ENCODE data around the gene HFE. TPM values are rescaled to one million over a fixed set of nuclear protein-coding genes. Genes with fewer than 3 reads are reported as not detected.

HFE gene
- total RNA-seq, 1 experiment from 2014 or later: not detected

DNA sequence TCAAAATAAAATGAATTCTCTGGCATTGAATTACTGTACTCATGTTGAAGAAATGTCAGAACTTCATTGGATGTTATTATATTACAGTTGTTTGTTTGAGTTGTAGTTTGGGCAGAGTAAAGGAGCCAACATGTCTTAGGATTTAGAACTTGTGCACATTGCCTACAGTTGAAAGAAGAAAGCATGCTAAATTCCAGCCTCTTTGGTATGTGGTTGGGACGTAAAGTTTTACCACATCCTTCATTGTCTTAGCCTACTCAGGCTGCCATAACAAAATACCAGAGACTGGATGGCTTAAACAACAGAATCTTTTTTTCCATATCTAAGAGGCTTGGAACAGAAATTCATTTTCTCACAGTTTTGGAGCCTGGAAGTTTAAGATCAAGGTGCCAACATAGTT, 42.4 kb downstream of the HFE start:
- Histone ChIP-seq H3K9me2 (replicated peaks; ENCODE audit: low read length) (no peaks in the 10 kb centered on the region), H3K27me3 (ENCODE audit: low read length) (no peaks in the 10 kb centered on the region), H2AFZ (ENCODE audit: low read length) (no peak overlapping the region), H3K9ac (ENCODE audit: low read length) (no peak overlapping the region), H3K27ac (ENCODE audit: low read length) (no peak overlapping the region), H3K4me3 (ENCODE audit: low read length) (no peak overlapping the region), H3K36me3 (ENCODE audit: low read depth, low read length) (peaks cover 32% of the 10 kb centered on the region), H3K4me1 (ENCODE audit: insufficient read depth, low read length) (peaks cover 15% of the 10 kb centered on the region), H3K79me2 (ENCODE audit: low read length) (peaks cover 74% of the 10 kb centered on the region), H4K20me1 (ENCODE audit: low read length) (peaks cover 51% of the 10 kb centered on the region), H3K9me3 (ENCODE audit: low read length) (no peaks in the 10 kb centered on the region), H3F3A (ENCODE audit: low read length, unreplicated experiment) (no peaks in the 10 kb centered on the region), H3K4me2 (ENCODE audit: low read length) (no peak overlapping the region)
- no peak for TF ChIP-seq EZH2 (IDR thresholded peaks at IDR 0.05; ENCODE audit: low read length, unreplicated experiment)
- TF ChIP-seq CTCF (conservative IDR thresholded peaks at IDR 0.05; ENCODE audit: low read depth, low read length): no peak
- TF ChIP-seq EZH2phosphoT487 (IDR thresholded peaks at IDR 0.05; ENCODE audit: borderline replicate concordance, low read length): no peak
- DNase-seq: no peak
- POLR2A ChIA-PET (ENCODE audit: unreplicated experiment): no interaction called here
- intact Hi-C loops (cut with micrococcal nuclease): loop anchor here (10.0 kb wide), 1 partner anchor 1705 kb away; a partner anchor contains a TSS
- CTCF ChIA-PET: no interaction called here
- ATAC-seq: no peak
- no TSS peak for BruUV-seq (replicated peaks)

DNA sequence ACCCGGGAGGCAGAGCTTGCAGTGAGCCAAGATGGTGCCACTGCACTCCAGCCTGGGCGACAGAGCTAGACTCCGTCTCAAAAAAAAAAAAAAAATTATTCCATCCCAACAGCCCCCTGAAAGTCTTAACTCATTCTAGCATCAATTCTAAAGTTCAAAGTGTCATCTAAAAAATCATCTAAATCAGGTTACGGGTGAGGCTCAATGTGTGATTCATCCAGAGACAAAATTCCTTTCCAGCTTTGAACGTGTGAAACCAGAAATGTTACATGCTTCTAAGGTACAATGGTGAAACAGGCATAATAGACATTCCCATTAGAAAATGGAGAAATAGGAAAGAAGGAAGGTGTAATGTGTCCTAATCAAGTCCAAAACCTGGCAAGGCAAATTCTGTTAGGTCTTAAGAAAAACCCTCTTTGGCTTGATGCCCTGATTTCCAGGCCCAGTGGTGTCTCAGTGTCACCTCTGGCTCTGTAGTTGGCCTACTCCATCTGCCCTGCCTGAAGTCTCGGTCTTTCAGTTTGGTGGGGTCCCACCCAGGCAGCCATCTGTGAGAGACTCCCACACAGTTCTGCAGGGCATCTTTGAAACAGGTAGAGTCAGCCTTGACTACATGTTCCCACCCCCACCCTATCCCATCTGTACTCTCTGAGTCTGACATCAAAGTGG, 43.5 kb downstream of the HFE start:
- Histone ChIP-seq H2AFZ (ENCODE audit: low read length) (no peak overlapping the region), H3F3A (ENCODE audit: low read length, unreplicated experiment) (no peaks in the 10 kb centered on the region), H3K4me2 (ENCODE audit: low read length) (no peak overlapping the region), H3K9me2 (replicated peaks; ENCODE audit: low read length) (no peaks in the 10 kb centered on the region), H3K27me3 (ENCODE audit: low read length) (no peaks in the 10 kb centered on the region), H3K79me2 (ENCODE audit: low read length) (peaks cover 64% of the 10 kb centered on the region), H4K20me1 (ENCODE audit: low read length) (peaks cover 40% of the 10 kb centered on the region), H3K9ac (ENCODE audit: low read length) (no peak overlapping the region), H3K36me3 (ENCODE audit: low read depth, low read length) (peaks cover 32% of the 10 kb centered on the region), H3K4me3 (ENCODE audit: low read length) (no peak overlapping the region), H3K27ac (ENCODE audit: low read length) (no peak overlapping the region), H3K4me1 (ENCODE audit: insufficient read depth, low read length) (peaks cover 21% of the 10 kb centered on the region), H3K9me3 (ENCODE audit: low read length) (no peaks in the 10 kb centered on the region)
- DNase-seq (peak; percentile 24), ATAC-seq (no peak)
- BruUV-seq (replicated peaks): no TSS peak
- TF ChIP-seq CTCF (conservative IDR thresholded peaks at IDR 0.05; ENCODE audit: low read depth, low read length): no peak
- TF ChIP-seq EZH2phosphoT487 (IDR thresholded peaks at IDR 0.05; ENCODE audit: borderline replicate concordance, low read length): no peak
- no peak for TF ChIP-seq EZH2 (IDR thresholded peaks at IDR 0.05; ENCODE audit: low read length, unreplicated experiment)
- intact Hi-C loops (cut with micrococcal nuclease): no loop called here
- ChIA-PET CTCF (no interaction called here), POLR2A (ENCODE audit: unreplicated experiment) (no interaction called here)

GRCh38 chr6:26131618-26132017, 44.4 kb downstream of the HFE start:
- no peak overlapping the region for H3K9ac ChIP-seq (ENCODE audit: low read length)
- no peaks in the 10 kb centered on the region for H3K27me3 ChIP-seq (ENCODE audit: low read length)
- CTCF ChIA-PET: no interaction called here
- H3K79me2 ChIP-seq (ENCODE audit: low read length): peaks cover 55% of the 10 kb centered on the region
- no peak overlapping the region for H3K4me3 ChIP-seq (ENCODE audit: low read length)
- POLR2A ChIA-PET (ENCODE audit: unreplicated experiment): no interaction called here
- H3K9me3 ChIP-seq (ENCODE audit: low read length): no peaks in the 10 kb centered on the region
- H3F3A ChIP-seq (ENCODE audit: low read length, unreplicated experiment): no peaks in the 10 kb centered on the region
- peaks cover 33% of the 10 kb centered on the region for H4K20me1 ChIP-seq (ENCODE audit: low read length)
- H3K27ac ChIP-seq (ENCODE audit: low read length): no peak overlapping the region
- H3K36me3 ChIP-seq (ENCODE audit: low read depth, low read length): peaks cover 30% of the 10 kb centered on the region
- H3K4me2 ChIP-seq (ENCODE audit: low read length): no peak overlapping the region
- DNase-seq: no peak
- BruUV-seq (replicated peaks): no TSS peak
- peaks cover 25% of the 10 kb centered on the region for H3K4me1 ChIP-seq (ENCODE audit: insufficient read depth, low read length)
- intact Hi-C loops (cut with micrococcal nuclease): no loop called here
- TF ChIP-seq EZH2phosphoT487 (IDR thresholded peaks at IDR 0.05; ENCODE audit: borderline replicate concordance, low read length) (no peak), CTCF (conservative IDR thresholded peaks at IDR 0.05; ENCODE audit: low read depth, low read length) (no peak), EZH2 (IDR thresholded peaks at IDR 0.05; ENCODE audit: low read length, unreplicated experiment) (no peak)
- no peak for ATAC-seq
- no peak overlapping the region for H2AFZ ChIP-seq (ENCODE audit: low read length)
- no peaks in the 10 kb centered on the region for H3K9me2 ChIP-seq (replicated peaks; ENCODE audit: low read length)

Data from PC-3 (cell line).